ENCODE results near the gene EXOC6B. TPM values are rescaled to one million over a fixed set of nuclear protein-coding genes. Genes with fewer than 3 reads are reported as not detected.

EXOC6B gene
- total and polyA plus RNA-seq, 10 of the 15 experiments (the other 5 are each of a cell fraction or from before 2014, with no cell fraction given): 0.23 to 2.2 (median 1.2) TPM

GRCh38 chr2:72744049-72744448, 81.8 kb downstream of the EXOC6B start (continued):
- TF ChIP-seq, protein P1, sequence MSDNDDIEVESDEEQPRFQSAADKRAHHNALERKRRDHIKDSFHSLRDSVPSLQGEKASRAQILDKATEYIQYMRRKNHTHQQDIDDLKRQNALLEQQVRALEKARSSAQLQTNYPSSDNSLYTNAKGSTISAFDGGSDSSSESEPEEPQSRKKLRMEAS (IDR thresholded peaks at IDR 0.05; ENCODE audit: low read depth, low read length): no peak
- no peak for TF ChIP-seq KDM1A (IDR thresholded peaks at IDR 0.05; ENCODE audit: borderline replicate concordance)
- no peak for TF ChIP-seq ATF7 (IDR thresholded peaks at IDR 0.05; ENCODE audit: low read depth)
- TF ChIP-seq PAX5 (IDR thresholded peaks at IDR 0.05; ENCODE audit: borderline replicate concordance, low read depth, low read length): no peak
- no peak for TF ChIP-seq IRF3 (IDR thresholded peaks at IDR 0.05)

DNA sequence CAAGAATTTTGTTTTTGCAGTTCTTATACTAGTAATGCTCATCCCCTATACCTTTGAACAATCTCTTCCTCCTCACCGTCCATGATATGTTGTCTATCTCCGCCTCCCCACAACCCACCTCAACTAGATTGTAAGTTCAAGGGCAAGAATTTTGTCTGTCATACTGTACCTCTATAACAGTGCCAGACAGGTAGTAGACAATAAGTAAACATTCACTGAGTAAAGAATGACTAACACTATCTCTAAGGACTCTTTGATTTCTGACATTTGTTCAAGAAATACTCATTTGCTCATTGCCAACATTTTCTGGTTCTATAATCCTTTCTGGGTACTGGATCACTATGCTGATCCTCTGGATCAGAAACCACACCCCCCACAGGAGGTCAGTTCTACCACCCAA, 82.4 kb downstream of the EXOC6B start:
- H3K4me2 ChIP-seq (ENCODE audit: control insufficient read depth, insufficient read depth): no peak overlapping the region
- no peak overlapping the region for H3K4me3 ChIP-seq
- no peak overlapping the region for H3K9ac ChIP-seq (ENCODE audit: control insufficient read depth, insufficient read depth, low read length)
- ATAC-seq: no peak
- FAIRE-seq: no peak
- ChIA-PET RAD21 (ENCODE audit: unreplicated experiment) (no interaction called here), CTCF (interaction anchor here (1.8 kb wide), 1 partner anchor 26 kb away, joined by 5 read pairs; no protein-coding TSS in a partner anchor), POLR2A (no interaction called here), SMC1A (ENCODE audit: uncharacterized antibody, unreplicated experiment) (no interaction called here)
- no peaks in the 10 kb centered on the region for H3K79me2 ChIP-seq (ENCODE audit: control insufficient read depth, insufficient read depth, low read length)
- intact Hi-C loops (cut with micrococcal nuclease; ENCODE audit: unreplicated experiment): no loop called here
- H2AFZ ChIP-seq (ENCODE audit: control insufficient read depth, low read depth, low read length): no peak overlapping the region
- in situ Hi-C loops (cut with MboI): loop anchor here (10.0 kb wide), 1 partner anchor 1219 kb away; no protein-coding TSS in a partner anchor
- H3K27me3 ChIP-seq (replicated peaks in 1 of 2; ENCODE audit: control insufficient read depth in 2 of 2, insufficient read depth in 2 of 2, low read length in 1 of 2): no peaks in the 10 kb centered on the region
- no peaks in the 10 kb centered on the region for H4K20me1 ChIP-seq (ENCODE audit: control insufficient read depth, insufficient read depth)
- DNase-seq (ENCODE audit: low read depth, low spot score): no peak
- H3K9me3 ChIP-seq (replicated peaks; ENCODE audit: control insufficient read depth, insufficient read depth, low read length): no peaks in the 10 kb centered on the region
- no peak overlapping the region for H3K27ac ChIP-seq (ENCODE audit: control insufficient read depth, insufficient read depth)
- no peaks in the 10 kb centered on the region for H3K4me1 ChIP-seq (ENCODE audit: control insufficient read depth, insufficient read depth, low read length)
- TF ChIP-seq GATAD2B (conservative IDR thresholded peaks at IDR 0.05; ENCODE audit: low read depth): no peak
- TF ChIP-seq, protein P2, sequence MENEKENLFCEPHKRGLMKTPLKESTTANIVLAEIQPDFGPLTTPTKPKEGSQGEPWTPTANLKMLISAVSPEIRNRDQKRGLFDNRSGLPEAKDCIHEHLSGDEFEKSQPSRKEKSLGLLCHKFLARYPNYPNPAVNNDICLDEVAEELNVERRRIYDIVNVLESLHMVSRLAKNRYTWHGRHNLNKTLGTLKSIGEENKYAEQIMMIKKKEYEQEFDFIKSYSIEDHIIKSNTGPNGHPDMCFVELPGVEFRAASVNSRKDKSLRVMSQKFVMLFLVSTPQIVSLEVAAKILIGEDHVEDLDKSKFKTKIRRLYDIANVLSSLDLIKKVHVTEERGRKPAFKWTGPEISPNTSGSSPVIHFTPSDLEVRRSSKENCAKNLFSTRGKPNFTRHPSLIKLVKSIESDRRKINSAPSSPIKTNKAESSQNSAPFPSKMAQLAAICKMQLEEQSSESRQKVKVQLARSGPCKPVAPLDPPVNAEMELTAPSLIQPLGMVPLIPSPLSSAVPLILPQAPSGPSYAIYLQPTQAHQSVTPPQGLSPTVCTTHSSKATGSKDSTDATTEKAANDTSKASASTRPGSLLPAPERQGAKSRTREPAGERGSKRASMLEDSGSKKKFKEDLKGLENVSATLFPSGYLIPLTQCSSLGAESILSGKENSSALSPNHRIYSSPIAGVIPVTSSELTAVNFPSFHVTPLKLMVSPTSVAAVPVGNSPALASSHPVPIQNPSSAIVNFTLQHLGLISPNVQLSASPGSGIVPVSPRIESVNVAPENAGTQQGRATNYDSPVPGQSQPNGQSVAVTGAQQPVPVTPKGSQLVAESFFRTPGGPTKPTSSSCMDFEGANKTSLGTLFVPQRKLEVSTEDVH (IDR thresholded peaks at IDR 0.05; ENCODE audit: low read depth, partially characterized antibody): no peak
- no peak for TF ChIP-seq SREBF1 (IDR thresholded peaks at IDR 0.05; ENCODE audit: low read length)
- no peak for TF ChIP-seq EP300 (IDR thresholded peaks at IDR 0.05; ENCODE audit: borderline replicate concordance in 1 of 2, control insufficient read depth in 1 of 2, low read depth in 2 of 2, low read length in 2 of 2)
- no peak for TF ChIP-seq KAT2A (conservative IDR thresholded peaks at IDR 0.05; ENCODE audit: control insufficient read depth, low read depth, low read length)
- no peak for TF ChIP-seq BMI1 (IDR thresholded peaks at IDR 0.05; ENCODE audit: borderline replicate concordance)
- BruUV-seq (replicated peaks): no TSS peak
- 67% methylated on average over 2 of the region's 2 CpGs for WGBS (ENCODE audit: insufficient coverage, insufficient replicate concordance, low lambda C conversion rate, missing lambda C conversion rate)
- no peaks in the 10 kb centered on the region for H3K36me3 ChIP-seq (ENCODE audit: control insufficient read depth in 2 of 2, insufficient read depth in 2 of 2, low read length in 1 of 2)

Data from GM12878 (cell line).